PC-3 (cell line): ENCODE results near the gene JPH3. TPM values are rescaled to one million over a fixed set of nuclear protein-coding genes. Genes with fewer than 3 reads are reported as not detected.

Source experiments
- ATAC-seq: fragments of 200-7000 bp; cut with Tn5 transposase; 2 replicates; pipeline ENCODE4 v1.9.1; 2020; ENCODE audit warnings: mild to moderate bottlenecking, moderate library complexity
- BruUV-seq: library from RNA; stranded (reverse); fragments of 400-500 nt; replicated peaks from 2 replicates; lab custom pipeline; 2021; lab: Mats Ljungman, UMichigan
- CTCF ChIA-PET: fragments of 300-600 bp; sonication (Branson Sonifier 250); formaldehyde crosslinking; loops from one replicate; lab custom pipeline; 2022; ENCODE audit warnings: antibody characterized with exemption; lab: Charles Lee
- POLR2A ChIA-PET: fragments of 300-600 bp; sonication (Branson Sonifier 250); formaldehyde crosslinking; loops from one replicate; lab custom pipeline; 2022; ENCODE audit warnings: antibody characterized with exemption; ENCODE audit not compliant: unreplicated experiment; lab: Charles Lee
- DNase-seq: peaks from one replicate; pipeline ENCODE4 v3.0.0-alpha.2; 2015
- H2AFZ ChIP-seq: fragments of 300-600 bp; sonication (generic); 2 replicates; pipeline ENCODE4 v1.6.0; 2016; ENCODE audit warnings: antibody characterized with exemption, low read length
- H3F3A ChIP-seq: fragments of 300-600 bp; sonication (generic); one replicate; pipeline ENCODE4 v1.6.0; 2017; ENCODE audit warnings: antibody characterized with exemption, low read length, control low read depth, mild to moderate bottlenecking; ENCODE audit not compliant: unreplicated experiment
- H3K27ac ChIP-seq: fragments of 300-600 bp; sonication (generic); 2 replicates; pipeline ENCODE4 v1.5.1; 2016; ENCODE audit warnings: mild to moderate bottlenecking, low read length
- H3K27me3 ChIP-seq: fragments of 300-600 bp; sonication (generic); 2 replicates; pipeline ENCODE4 v1.6.1; 2016; ENCODE audit warnings: low read length, mixed read lengths
- H3K36me3 ChIP-seq: fragments of 300-600 bp; sonication (generic); 2 replicates; pipeline ENCODE4 v1.6.1; 2016; ENCODE audit warnings: low read depth, mixed run types, low read length, mixed read lengths
- H3K4me1 ChIP-seq: fragments of 300-600 bp; sonication (generic); 2 replicates; pipeline ENCODE4 v1.5.1; 2016; ENCODE audit warnings: low read length; ENCODE audit not compliant: insufficient read depth
- H3K4me2 ChIP-seq: fragments of 300-600 bp; sonication (generic); 2 replicates; pipeline ENCODE4 v1.6.0; 2016; ENCODE audit warnings: low read length
- H3K4me3 ChIP-seq: fragments of 300-600 bp; sonication (generic); 2 replicates; pipeline ENCODE4 v1.5.1; 2016; ENCODE audit warnings: mild to moderate bottlenecking, low read length, mixed read lengths
- H3K79me2 ChIP-seq: fragments of 300-600 bp; sonication (generic); 2 replicates; pipeline ENCODE4 v1.6.1; 2017; ENCODE audit warnings: low read length, mixed read lengths
- H3K9ac ChIP-seq: fragments of 300-600 bp; sonication (generic); 2 replicates; pipeline ENCODE4 v1.6.0; 2016; ENCODE audit warnings: mild to moderate bottlenecking, low read length
- H3K9me2 ChIP-seq: fragments of 300-600 bp; sonication (generic); replicated peaks from 2 replicates; pipeline ENCODE4 v1.6.1; 2016; ENCODE audit warnings: mixed run types, low read length, mixed read lengths
- H3K9me3 ChIP-seq: fragments of 300-600 bp; sonication (generic); 2 replicates; pipeline ENCODE4 v1.6.1; 2016; ENCODE audit warnings: low read length, mixed read lengths
- H4K20me1 ChIP-seq: fragments of 300-600 bp; sonication (generic); 2 replicates; pipeline ENCODE4 v1.6.1; 2016; ENCODE audit warnings: low read length, mixed read lengths
- EZH2 ChIP-seq: fragments of 300-600 bp; sonication (generic); IDR thresholded peaks from one replicate; pipeline ENCODE4 v1.6.1; 2017; ENCODE audit warnings: antibody characterized with exemption, mild to moderate bottlenecking, low read length; ENCODE audit not compliant: unreplicated experiment
- EZH2phosphoT487 ChIP-seq: fragments of 300-600 bp; sonication (generic); IDR thresholded peaks from 2 replicates; pipeline ENCODE4 v1.6.1; 2018; ENCODE audit warnings: mild to moderate bottlenecking, antibody characterized with exemption, low read length, borderline replicate concordance
- intact Hi-C: fragments of 100-400 bp; cut with micrococcal nuclease; formaldehyde crosslinking; loops from 2 replicates; pipeline ENCODE4 v1.9.0; 2023
- total RNA-seq: library from RNA; depleted of rRNA; stranded (reverse); fragments of >200 nt; gene quantifications from 2 replicates; pipeline ENCODE4 v1.2.3, GENCODE V29; 2014
- TF ChIP-seq, protein P1 (sequence below): fragments of 300-600 bp; sonication (generic); conservative IDR thresholded peaks from 2 replicates; pipeline ENCODE4 v1.5.1; 2017; ENCODE audit warnings: antibody characterized with exemption, low read depth, mild to moderate bottlenecking, low read length

JPH3 gene
- total RNA-seq, 1 experiment from 2014 or later: not detected

DNA sequence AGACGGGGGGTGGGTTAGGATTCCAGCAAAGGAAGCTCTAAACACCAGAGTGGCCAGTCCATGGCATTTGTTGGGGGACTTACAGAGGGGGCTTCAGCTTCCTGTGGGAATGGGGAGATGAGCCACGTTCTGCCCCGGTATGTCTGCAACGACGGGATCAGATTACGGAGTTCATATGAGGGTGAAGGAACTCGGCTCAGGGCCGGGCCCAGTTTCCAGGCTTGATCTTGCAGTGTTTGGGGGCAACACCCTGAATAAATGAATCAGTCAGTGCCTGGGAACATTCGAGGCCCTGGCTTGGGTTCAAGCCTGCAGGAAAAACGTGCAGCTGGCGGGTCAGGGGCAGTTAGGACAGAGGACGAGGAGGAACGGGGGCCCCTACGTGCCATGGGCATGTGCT lies 54.0 kb downstream of the JPH3 start:
- Histone ChIP-seq H3F3A (no peaks in the 10 kb centered on the region), H3K9me2 (no peaks in the 10 kb centered on the region), H3K4me2 (no peak overlapping the region), H3K4me1 (no peaks in the 10 kb centered on the region), H4K20me1 (no peaks in the 10 kb centered on the region), H3K4me3 (no peak overlapping the region), H2AFZ (no peak overlapping the region), H3K79me2 (no peaks in the 10 kb centered on the region), H3K9me3 (no peaks in the 10 kb centered on the region), H3K27ac (no peak overlapping the region), H3K27me3 (peaks cover 2% of the 10 kb centered on the region; the same call in 1 of the 2 replicates), H3K9ac (no peak overlapping the region), H3K36me3 (no peaks in the 10 kb centered on the region)
- ChIA-PET POLR2A (no interaction called here), CTCF (no interaction called here)
- TF ChIP-seq, protein P1, sequence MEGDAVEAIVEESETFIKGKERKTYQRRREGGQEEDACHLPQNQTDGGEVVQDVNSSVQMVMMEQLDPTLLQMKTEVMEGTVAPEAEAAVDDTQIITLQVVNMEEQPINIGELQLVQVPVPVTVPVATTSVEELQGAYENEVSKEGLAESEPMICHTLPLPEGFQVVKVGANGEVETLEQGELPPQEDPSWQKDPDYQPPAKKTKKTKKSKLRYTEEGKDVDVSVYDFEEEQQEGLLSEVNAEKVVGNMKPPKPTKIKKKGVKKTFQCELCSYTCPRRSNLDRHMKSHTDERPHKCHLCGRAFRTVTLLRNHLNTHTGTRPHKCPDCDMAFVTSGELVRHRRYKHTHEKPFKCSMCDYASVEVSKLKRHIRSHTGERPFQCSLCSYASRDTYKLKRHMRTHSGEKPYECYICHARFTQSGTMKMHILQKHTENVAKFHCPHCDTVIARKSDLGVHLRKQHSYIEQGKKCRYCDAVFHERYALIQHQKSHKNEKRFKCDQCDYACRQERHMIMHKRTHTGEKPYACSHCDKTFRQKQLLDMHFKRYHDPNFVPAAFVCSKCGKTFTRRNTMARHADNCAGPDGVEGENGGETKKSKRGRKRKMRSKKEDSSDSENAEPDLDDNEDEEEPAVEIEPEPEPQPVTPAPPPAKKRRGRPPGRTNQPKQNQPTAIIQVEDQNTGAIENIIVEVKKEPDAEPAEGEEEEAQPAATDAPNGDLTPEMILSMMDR: no peak
- no peak for TF ChIP-seq EZH2
- TF ChIP-seq EZH2phosphoT487: no peak
- DNase-seq (no peak), ATAC-seq (no peak)
- intact Hi-C loops: no loop called here
- BruUV-seq: no TSS peak

DNA sequence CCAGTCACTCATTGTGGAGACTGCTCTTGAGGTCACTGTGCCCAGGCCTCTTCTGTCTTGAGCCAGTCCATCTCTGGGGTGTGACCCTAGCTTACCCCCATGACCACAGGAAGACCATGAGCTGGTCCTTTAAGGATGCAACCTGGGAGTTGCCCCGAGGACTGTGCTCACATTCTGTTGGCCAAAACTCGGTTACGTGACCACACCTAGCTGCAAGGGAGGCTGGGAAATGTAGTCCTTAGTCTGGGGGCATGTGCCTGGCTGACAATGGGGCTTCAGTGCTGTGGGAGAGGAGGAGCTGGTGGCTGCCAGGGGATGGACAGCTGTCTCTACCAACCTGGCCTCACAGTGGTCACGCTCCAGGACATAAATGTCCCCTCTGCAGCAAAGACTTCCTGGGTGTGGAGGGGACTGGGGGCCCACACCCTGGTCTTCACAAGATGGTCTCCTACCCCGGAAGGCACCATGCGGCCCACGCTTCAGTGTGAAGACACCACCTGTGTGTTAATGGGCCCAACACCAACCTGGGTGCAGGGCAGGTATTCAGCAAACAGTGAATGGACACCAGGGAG lies 55.4 kb downstream of the JPH3 start:
- BruUV-seq: no TSS peak
- POLR2A ChIA-PET: no interaction called here

More for the DNA sequence above, 55.4 kb downstream of the JPH3 start:
- Histone ChIP-seq H3K9me3 (no peaks in the 10 kb centered on the region), H3K4me1 (no peaks in the 10 kb centered on the region), H2AFZ (no peak overlapping the region), H3K36me3 (no peaks in the 10 kb centered on the region), H3K4me3 (no peak overlapping the region), H3F3A (no peaks in the 10 kb centered on the region), H3K9me2 (no peaks in the 10 kb centered on the region), H3K79me2 (no peaks in the 10 kb centered on the region), H3K27ac (no peak overlapping the region), H4K20me1 (no peaks in the 10 kb centered on the region), H3K27me3 (no peaks in the 10 kb centered on the region), H3K4me2 (no peak overlapping the region), H3K9ac (no peak overlapping the region)
- peak; percentile 42 for DNase-seq
- peak; percentile 65 for ATAC-seq
- CTCF ChIA-PET: no interaction called here
- TF ChIP-seq EZH2phosphoT487 (no peak), EZH2 (no peak)
- TF ChIP-seq, protein P1: no peak
- intact Hi-C loops: no loop called here
